ENCODE measurements around the gene AHSP.
"Not testable (repeated sequence)": the region's sequence is repeated elsewhere in the genome, so short reads cannot be mapped to it uniquely, and the experiment has no call there.

The AHSP gene

DNA sequence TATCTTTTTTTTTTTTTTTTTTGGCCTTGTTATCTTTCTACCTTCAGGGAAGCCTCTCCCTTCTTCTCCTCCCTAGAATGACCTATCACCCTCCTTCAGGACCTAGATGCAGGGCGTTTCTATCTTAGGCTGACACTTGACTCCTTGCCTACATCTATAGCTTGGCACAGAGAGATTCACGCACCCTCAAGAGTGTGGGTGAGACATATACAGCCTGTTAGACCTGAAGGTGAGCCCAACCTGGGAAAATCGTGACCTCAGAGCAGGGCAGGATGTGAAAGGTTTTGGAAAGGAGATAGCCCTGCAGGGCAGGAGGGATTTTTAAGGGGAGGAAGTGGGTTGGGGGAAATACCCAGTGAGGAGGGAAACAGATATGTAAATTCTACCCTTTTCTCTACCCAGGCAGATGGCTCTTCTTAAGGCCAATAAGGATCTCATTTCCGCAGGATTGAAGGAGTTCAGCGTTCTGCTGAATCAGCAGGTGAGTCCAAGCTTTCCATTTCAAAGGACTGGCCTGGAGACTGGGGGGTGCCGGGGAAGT, at the start of gene AHSP:
Gene AHSP, plus strand, starts transcription at position 167 of the 541 bp plus-strand sequence. Its CDS starts 240 bp downstream, at position 407.
- DNase-seq (ENCODE audit: low spot score), result no peak

GRCh38 chr16:31478956-31479355, 48.7 kb upstream of the AHSP start:
- DNase-seq (ENCODE audit: low spot score), result no peak

GRCh38 chr16:31479751-31480150, 47.9 kb upstream of the AHSP start:
- DNase-seq (ENCODE audit: low spot score), result no peak

GRCh38 chr16:31480851-31481536, 46.7 kb upstream of the AHSP start:
- DNase-seq (ENCODE audit: low spot score), result no peak

- DNase-seq (ENCODE audit: low spot score), result no peak
These were observed 44.6 kb upstream of the AHSP start, which contains the start of gene SLC5A2 for GRCh38 chr16:31483081-31483480. Gene SLC5A2 (plus strand): TSS chr16:31483123. CDS start chr16:31483137, 14 bp downstream.

GRCh38 chr16:31484048-31484447, 43.7 kb upstream of the AHSP start:
- DNase-seq (ENCODE audit: low spot score), result not testable (repeated sequence)

- DNase-seq (ENCODE audit: low spot score), result no peak
These were observed 43.1 kb upstream of the AHSP start for GRCh38 chr16:31484491-31485171.

DNA sequence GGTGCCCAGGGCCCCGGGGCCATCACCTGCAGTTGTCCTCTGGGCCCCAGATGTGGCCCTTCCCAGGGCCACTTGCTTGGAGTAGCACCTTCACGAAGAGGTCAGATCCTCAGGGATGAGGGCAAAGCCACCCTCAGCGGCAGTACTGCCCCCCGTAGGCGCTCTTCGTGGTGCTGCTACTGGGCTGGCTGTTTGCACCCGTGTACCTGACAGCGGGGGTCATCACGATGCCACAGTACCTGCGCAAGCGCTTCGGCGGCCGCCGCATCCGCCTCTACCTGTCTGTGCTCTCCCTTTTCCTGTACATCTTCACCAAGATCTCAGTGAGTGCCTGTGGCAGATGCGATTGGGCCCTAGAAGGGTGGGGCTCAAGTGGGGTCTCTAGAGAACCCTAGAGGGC, 42.1 kb upstream of the AHSP start:
- DNase-seq (ENCODE audit: low spot score), result no peak

DNA sequence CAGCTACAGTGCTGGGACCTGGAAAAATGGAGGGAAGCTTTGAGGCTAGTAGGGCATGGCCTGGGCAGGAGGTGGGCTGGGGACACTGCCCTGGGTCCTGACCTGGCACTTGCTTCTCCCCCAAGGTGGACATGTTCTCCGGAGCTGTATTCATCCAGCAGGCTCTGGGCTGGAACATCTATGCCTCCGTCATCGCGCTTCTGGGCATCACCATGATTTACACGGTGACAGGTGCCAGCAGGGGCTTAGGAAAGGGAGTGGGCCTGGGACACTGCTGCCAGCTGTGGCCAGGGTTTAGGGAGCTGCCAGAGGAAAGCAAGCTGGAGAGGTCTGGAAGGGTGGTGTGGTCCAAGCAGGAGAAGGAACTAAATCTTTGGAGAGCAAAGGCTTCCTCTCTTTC, 41.7 kb upstream of the AHSP start:
- no peak for DNase-seq (ENCODE audit: low spot score)

GRCh38 chr16:31487071-31487719, 40.5 kb upstream of the AHSP start:
- no peak for DNase-seq (ENCODE audit: low spot score)

- peak; percentile 66 for DNase-seq (ENCODE audit: low spot score)
These were observed 39.8 kb upstream of the AHSP start for GRCh38 chr16:31487720-31488467.

DNA sequence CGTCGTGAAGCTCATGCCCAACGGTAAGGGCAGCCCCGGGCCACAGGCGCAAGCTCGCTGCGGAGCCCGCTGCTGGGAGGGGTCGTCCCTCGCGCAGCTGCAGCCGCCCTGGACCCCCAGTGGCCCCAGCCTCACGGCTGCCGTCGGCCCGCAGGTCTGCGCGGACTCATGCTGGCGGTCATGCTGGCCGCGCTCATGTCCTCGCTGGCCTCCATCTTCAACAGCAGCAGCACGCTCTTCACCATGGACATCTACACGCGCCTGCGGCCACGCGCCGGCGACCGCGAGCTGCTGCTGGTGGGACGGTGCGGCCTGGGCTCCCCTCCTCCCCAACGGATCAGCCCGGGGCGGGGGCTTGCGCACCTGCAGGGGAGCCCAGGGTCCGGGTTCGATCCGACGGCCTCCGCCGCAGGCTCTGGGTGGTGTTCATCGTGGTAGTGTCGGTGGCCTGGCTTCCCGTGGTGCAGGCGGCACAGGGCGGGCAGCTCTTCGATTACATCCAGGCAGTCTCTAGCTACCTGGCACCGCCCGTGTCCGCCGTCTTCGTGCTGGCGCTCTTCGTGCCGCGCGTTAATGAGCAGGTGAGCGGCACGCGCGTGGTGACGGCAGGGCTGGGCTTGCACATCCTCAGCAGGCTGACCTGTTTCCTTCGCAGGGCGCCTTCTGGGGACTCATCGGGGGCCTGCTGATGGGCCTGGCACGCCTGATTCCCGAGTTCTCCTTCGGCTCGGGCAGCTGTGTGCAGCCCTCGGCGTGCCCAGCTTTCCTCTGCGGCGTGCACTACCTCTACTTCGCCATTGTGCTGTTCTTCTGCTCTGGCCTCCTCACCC, 39.0 kb upstream of the AHSP start:
- no peak for DNase-seq (ENCODE audit: low spot score)

DNA sequence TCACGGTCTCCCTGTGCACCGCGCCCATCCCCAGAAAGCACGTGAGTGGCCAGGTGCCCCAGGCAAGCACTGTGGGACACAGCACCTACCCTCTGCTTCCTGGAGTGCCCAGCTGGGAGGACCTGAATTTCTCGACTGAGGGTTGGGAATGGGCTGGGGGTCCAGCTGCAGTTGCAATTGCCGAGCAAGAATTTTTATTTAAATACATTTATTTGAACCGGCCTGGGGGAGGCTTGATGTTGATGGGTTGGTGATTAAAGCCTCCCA, 38.5 kb upstream of the AHSP start:
- DNase-seq (ENCODE audit: low spot score), result no peak

- DNase-seq (ENCODE audit: low spot score), result no peak
These were observed 37.8 kb upstream of the AHSP start for GRCh38 chr16:31489616-31490584.

DNA sequence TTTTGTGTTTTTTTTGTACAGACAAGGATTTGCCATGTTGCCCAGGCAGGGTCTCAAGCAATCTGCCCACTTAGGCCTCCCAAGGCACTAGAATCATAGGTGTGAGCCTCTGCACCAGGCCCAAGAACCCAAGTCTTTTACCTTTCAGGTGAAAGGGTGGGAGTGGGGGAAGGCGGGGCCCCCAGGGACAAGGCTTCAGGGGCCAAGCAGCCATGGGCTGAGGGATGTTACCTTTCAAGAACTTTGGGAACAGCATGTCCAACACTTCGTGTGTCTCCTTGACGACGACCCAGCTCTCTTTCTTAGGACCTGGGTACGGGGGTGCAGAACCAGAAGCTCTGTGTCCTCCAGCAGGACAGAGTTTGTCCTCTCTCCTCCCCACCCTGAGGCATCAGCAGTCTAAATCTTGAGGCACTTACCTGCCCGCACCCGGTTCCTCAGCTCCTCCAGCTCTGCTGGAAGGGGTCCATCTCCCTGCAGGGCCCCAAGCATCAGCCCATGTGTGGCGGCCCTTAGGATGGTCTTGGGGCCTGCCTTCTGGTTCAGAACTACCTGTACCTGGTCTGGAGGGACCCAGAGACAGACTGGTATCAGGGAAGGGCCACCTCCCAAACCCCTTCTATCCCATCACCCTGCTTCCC, 35.8 kb upstream of the AHSP start:
- no peak for DNase-seq (ENCODE audit: low spot score)

DNA sequence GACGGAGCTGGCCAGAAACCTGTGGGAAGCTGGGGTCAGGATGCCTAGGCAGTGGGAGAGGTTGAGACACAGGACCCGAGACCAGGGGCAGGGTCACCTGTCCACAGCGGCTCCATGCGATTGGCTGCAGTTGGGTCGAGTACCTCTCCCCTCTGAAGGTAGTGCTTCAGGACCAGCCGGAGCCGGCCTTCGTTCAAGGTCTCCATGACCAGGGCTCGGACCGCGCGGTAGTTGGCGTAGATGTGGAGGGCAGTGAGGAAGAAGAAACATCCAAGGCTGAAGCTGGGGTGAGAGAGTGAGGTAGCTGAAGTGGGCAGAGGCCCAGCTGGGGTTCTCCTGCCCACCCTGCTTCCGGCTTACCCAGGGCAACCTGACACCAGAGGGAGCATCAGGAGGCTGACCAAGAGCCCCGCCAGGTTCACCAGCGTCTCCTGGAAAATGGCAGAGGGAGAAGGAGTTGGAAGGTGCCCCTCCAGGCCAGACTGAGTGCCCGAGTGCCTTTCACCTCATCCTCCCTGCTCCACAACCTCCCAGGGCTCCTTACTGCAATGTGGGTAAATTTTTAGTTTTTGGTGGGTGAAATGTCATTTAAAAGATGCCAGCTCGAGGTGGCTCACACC, 34.1 kb upstream of the AHSP start:
- no peak for DNase-seq (ENCODE audit: low spot score)

DNA sequence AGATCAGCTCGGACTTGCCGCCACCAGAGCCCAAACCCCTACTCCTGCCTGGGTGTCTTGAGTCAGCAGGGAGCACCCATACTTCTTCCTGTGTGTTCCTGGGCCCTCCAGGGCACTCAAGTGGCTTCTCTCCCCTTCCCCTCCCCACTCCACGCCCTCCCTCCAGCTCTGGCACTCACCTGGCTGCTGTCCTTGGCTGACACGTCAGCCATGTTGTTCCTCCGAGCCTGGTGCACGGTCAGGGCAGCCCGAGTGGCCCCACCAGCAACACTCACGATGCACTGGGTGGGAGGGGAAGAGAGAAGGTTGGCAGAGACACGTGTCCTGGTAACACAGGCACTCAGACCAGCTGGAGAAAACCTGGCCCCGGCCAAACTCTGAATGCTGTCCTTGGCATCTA, 31.0 kb upstream of the AHSP start:
- DNase-seq (ENCODE audit: low spot score), result no peak

GRCh38 chr16:31498493-31498892, 29.2 kb upstream of the AHSP start:
- no peak for DNase-seq (ENCODE audit: low spot score)

DNA sequence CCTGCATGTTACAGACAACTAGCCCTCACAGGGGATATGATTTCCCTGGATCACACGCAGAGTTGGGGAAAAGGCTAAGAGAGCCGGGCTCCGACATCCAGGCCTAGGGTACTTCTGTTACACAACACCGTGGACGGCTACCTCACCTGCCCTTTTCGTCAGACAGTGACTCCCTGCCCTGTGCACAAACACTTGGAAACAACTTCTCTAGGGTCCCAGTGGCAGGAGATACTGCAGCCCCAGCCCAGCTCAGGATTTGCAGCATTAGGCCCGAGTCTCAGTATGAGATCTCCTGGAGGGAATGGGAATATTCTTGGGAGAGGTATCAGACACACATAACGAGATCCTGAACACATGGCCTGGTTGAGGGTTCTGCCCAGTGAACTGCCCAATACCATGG, 27.8 kb upstream of the AHSP start:
- DNase-seq (ENCODE audit: low spot score), result no peak

All from hepatic stellate cell (primary cell).